Measurements from ENCODE around the gene CAPN5. TPM values are rescaled to one million over a fixed set of nuclear protein-coding genes. Genes with fewer than 3 reads are reported as not detected.

Gene CAPN5
- total and polyA plus RNA-seq, 2 of the 8 experiments (the other 6 are each of a cell fraction or from before 2014, with no cell fraction given), result 21.5 to 22.4 TPM

- TF ChIP-seq NRF1 (IDR thresholded peaks at IDR 0.05; ENCODE audit: low read depth, low read length) (peak; percentile 30), TBP (IDR thresholded peaks at IDR 0.05; ENCODE audit: low read depth, low read length) (peak; percentile 59; the same call in 1 of the 2 replicates), ZNF274 (IDR thresholded peaks at IDR 0.05; ENCODE audit: borderline replicate concordance, extremely low read depth, low read length) (no peak), PHF8 (conservative IDR thresholded peaks at IDR 0.05; ENCODE audit: low read depth, low read length) (no peak), SP4 (IDR thresholded peaks at IDR 0.05; ENCODE audit: low read length) (peak; percentile 65; the same call in 1 of the 2 replicates), JUND (IDR thresholded peaks at IDR 0.05; ENCODE audit: low read length) (no peak), ASH2L (IDR thresholded peaks at IDR 0.05; ENCODE audit: low read length) (no peak), EGR1 (IDR thresholded peaks at IDR 0.05; ENCODE audit: borderline replicate concordance, low read depth, low read length) (0 out of 2 replicates have a peak, but pooled peaks have one; percentile 3), RXRA (IDR thresholded peaks at IDR 0.05; ENCODE audit: insufficient read depth, low read depth, low read length) (no peak), RNF2 (IDR thresholded peaks at IDR 0.05; ENCODE audit: borderline replicate concordance, low read depth, low read length, missing control alignments, poor library complexity, severe bottlenecking) (no peak), EP300 (IDR thresholded peaks at IDR 0.05; ENCODE audit: borderline replicate concordance in 1 of 2, low read depth in 2 of 2, low read length in 2 of 2) (peak in 1 of 2 experiments; percentile 27; a peak in 1 of 3 replicates), HDAC2 (IDR thresholded peaks at IDR 0.05; ENCODE audit: borderline replicate concordance in 1 of 2, low read depth in 2 of 2, low read length in 2 of 2) (no peak), RBBP5 (IDR thresholded peaks at IDR 0.05; ENCODE audit: borderline replicate concordance, low read depth, low read length) (peak; percentile 12; the same call in 1 of the 2 replicates), ATF2 (IDR thresholded peaks at IDR 0.05; ENCODE audit: low read length) (no peak), SAP30 (IDR thresholded peaks at IDR 0.05; ENCODE audit: insufficient read depth, insufficient replicate concordance, low read length) (no peak), POU5F1 (IDR thresholded peaks at IDR 0.05; ENCODE audit: low read depth, low read length) (no peak), YY1 (IDR thresholded peaks at IDR 0.05; ENCODE audit: low read depth, low read length) (no peak), RFX5 (IDR thresholded peaks at IDR 0.05; ENCODE audit: borderline replicate concordance, low read depth, low read length) (no peak), BRCA1 (IDR thresholded peaks at IDR 0.05; ENCODE audit: low read depth, low read length) (no peak)
- TF ChIP-seq, protein P1, sequence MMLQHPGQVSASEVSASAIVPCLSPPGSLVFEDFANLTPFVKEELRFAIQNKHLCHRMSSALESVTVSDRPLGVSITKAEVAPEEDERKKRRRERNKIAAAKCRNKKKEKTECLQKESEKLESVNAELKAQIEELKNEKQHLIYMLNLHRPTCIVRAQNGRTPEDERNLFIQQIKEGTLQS (IDR thresholded peaks at IDR 0.05; ENCODE audit: insufficient read depth, low read depth, low read length), result no peak
These were observed at the start of gene CAPN5 (continued) for GRCh38 chr11:77066229-77067042.
